ENCODE data around the gene KCNJ5. TPM values are rescaled to one million over a fixed set of nuclear protein-coding genes. Genes with fewer than 3 reads are reported as not detected.
"Not testable (repeated sequence)": the region's sequence is repeated elsewhere in the genome, so short reads cannot be mapped to it uniquely, and the experiment has no call there.

Gene KCNJ5
- total RNA-seq, 1 donor from 2014 or later, result 0.13 TPM

GRCh38 chr11:128909438-128910125 lies 18.4 kb downstream of the KCNJ5 start:
- no peak for DNase-seq (ENCODE audit: low spot score)
- no peak for ATAC-seq

DNA sequence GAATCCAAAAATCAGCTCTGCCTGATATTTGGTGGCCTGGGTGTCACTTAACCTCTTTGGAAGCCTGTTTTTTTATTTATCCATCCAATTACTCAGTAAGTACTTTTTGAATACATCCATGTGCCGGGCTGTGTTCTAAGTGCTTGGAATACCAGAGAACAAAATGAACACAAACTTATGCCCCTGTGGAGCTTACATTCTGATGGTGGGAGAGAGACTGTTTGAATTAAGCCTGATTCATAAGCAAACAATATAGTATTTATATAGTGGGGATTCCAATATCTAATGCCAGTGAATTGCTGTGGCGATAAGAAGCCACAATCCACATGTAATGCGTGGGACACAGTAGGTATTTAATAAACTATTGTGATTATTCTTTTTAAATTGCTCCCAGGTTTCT lies 19.4 kb downstream of the KCNJ5 start:
- ATAC-seq, result no peak

DNA sequence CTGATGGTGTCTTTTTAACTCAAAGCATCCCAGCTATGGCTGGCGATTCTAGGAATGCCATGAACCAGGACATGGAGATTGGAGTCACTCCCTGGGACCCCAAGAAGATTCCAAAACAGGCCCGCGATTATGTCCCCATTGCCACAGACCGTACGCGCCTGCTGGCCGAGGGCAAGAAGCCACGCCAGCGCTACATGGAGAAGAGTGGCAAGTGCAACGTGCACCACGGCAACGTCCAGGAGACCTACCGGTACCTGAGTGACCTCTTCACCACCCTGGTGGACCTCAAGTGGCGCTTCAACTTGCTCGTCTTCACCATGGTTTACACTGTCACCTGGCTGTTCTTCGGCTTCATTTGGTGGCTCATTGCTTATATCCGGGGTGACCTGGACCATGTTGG lies 20.1 kb downstream of the KCNJ5 start:
- DNase-seq (ENCODE audit: low spot score) (no peak), ATAC-seq (no peak)

More for the DNA sequence above, 19.4 kb downstream of the KCNJ5 start:
- DNase-seq (ENCODE audit: low spot score), result no peak

- ATAC-seq (no peak), DNase-seq (ENCODE audit: low spot score) (no peak)
Measured at GRCh38 chr11:128911701-128912100, 20.5 kb downstream of the KCNJ5 start.

- no peak for DNase-seq (ENCODE audit: low spot score)
Measured at GRCh38 chr11:128913806-128914205, 22.6 kb downstream of the KCNJ5 start.

GRCh38 chr11:128914216-128915148 lies 23.3 kb downstream of the KCNJ5 start:
- ATAC-seq (no peak), DNase-seq (ENCODE audit: low spot score) (no peak)

More at GRCh38 chr11:128913806-128914205, 22.6 kb downstream of the KCNJ5 start:
- ATAC-seq, result no peak

DNA sequence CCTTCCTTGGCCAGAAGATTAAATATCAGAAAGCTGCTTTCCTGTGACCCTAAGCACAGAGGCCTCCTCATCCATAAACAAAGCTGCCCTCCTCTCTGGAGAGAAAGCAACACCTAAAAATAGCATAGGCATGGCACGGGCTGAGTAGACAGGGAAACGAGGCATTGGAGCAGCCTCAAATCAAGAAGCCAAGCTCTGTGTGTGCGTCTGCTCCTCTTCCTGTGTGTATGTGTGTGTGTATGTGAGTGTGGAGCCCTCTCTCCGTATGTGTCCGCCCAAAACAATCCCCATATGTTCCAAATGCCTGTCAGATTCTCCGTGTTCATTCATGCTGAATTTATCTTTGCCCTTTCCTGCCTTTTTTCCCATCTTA lies 24.0 kb downstream of the KCNJ5 start:
- ATAC-seq (no peak), DNase-seq (ENCODE audit: low spot score) (no peak)

DNA sequence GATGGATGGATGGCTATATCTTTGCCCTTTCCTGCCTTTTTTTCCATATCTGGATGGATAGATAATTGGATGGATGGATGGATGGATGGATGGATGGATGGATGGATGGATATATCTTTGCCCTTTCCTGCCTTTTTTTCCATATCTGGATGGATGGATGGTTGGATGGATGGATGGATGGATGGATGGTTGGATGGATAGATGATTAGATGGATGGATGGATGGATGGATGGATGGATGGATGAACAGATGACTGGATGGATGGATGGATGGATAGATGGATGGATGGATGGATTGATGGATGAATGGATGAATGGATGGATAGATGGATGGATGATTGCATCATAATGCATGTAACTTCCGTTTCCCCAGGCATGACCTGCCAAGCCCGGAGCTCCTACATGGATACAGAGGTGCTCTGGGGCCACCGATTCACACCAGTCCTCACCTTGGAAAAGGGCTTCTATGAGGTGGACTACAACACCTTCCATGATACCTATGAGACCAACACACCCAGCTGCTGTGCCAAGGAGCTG lies 24.9 kb downstream of the KCNJ5 start:
- ATAC-seq, result no peak
- no peak for DNase-seq (ENCODE audit: low spot score)

DNA sequence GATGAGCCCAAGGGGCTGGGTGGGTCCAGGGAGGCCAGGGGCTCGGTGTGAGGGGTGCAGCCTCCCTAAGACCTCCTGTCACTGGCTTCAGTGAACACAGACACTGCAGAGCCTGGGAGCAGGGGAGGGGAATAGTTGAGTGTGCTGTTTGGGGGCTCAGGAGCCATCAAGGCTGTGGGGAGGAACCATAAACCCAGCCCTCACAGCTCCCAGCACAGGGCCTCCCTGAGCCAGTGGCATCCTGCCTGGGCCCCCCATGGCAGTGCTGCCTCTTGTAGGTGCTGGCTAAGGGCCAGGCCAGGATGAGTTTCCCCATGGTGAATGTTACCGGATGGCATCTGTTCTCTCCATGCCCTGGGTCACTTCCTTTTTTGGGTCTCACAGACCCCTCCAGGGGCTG lies 25.5 kb downstream of the KCNJ5 start:
- ATAC-seq, result no peak
- DNase-seq (ENCODE audit: low spot score), result no peak

DNA sequence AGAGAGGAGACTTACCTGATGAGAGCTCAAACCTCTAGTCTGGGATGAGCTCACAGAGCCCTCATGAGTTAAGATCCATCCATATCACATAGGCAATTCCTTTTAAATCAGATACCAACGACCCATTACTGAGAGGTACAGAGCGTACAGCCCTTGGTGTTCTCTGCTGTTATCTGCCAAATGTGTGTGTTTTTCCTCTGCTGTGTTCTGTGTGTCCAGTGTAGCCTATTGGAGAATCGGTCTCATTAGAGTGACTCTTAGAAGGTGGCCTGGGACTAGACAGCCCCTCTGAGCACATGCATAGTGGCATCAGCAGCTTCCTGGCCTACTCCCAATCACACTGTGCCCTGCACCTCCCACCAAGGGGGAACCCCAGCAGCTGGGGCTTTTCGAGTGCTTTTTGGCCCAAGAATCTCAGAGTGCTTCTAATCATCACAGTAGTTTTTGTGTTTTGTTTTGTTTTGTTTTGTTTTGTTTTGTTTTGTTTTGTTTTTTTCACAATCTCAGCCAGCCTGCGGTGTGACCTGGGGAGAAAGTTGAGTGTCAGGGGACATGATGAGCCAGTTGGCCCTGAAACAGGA lies 26.1 kb downstream of the KCNJ5 start:
- ATAC-seq, result no peak
- DNase-seq (ENCODE audit: low spot score), result no peak

GRCh38 chr11:128919216-128919615 lies 28.1 kb downstream of the KCNJ5 start:
- ATAC-seq (no peak), DNase-seq (ENCODE audit: low spot score) (no peak)

DNA sequence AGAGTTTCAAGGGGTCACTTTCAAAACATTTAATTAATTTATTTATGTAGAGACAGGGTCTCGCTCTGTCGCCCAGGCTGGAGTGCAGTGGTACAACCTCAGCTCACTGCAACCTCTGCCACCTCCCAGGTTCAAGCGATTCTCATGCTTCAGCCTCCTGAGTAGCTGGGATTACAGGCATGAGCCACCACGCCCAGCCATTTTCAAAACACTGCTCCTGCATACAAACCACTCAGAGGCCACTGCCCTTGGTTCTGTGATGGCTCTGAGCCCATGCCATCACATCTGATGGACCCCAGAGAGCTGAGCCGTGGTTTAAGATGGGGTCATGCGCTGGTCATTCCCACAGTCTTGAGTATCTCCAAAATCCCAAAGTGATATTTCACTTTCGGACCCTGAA lies 28.5 kb downstream of the KCNJ5 start:
- ATAC-seq; DNase-seq (ENCODE audit: low spot score): not testable (repeated sequence)

GRCh38 chr11:128920666-128921065 lies 29.5 kb downstream of the KCNJ5 start:
- DNase-seq (ENCODE audit: low spot score) (no peak), ATAC-seq (no peak)

DNA sequence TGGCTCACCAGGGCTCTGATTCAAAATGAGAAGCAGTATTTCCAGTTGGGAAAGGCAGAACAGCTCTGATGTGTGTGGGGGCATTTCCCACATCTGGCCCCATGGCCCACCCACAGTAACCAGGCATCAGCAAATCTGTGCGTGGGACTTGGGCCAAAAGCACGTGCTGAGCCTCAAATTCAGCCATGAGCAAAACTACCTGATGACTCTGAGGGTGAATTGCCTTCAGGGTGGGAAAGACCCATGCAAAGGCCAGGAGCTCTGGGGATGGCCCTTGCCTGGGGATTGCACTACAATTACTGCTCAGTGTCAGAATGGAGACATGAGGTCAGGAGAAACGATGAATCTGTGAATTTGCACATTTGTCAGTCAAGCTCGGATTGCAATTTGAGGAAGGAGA lies 30.6 kb downstream of the KCNJ5 start:
- ATAC-seq (no peak), DNase-seq (ENCODE audit: low spot score) (no peak)

- DNase-seq (ENCODE audit: low spot score), result no peak
Measured at GRCh38 chr11:128924104-128924503, 32.9 kb downstream of the KCNJ5 start.

DNA sequence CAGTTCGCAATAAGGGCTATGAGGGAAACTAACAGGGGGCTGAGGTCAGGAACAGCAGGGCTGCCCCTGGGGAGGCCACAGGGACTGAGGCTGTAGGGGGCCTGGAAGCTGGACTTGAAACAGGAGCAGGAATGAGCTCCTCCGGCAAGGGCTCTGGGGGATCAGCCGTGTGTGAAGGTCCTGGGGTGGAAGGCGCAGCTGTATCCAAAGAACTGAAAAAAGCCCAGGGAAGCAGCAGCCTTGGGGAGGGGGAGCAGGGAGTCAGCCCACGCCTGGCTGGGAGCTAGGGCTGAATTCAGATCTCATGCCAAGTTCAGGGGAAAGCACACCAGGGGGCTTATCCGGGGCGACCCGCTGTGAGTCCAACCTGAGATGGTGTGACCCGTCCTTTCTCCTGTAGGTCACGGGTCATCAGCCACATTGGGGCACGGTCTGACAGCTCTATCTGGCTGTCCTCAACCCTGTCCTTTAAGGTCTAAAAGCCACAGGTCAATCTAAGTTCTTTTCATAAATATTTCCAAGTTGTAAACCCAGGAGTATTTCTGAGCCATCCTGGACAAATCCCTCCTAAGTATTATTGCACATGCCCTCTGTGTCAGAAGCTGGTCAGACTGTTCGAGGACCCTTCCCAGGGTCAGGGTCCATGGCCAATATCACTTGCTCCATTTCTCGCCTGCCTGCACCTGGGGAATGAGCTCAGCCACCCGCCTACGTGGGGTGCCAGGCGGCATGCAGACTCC lies 33.5 kb downstream of the KCNJ5 start:
- no peak for DNase-seq (ENCODE audit: low spot score)
- no peak for ATAC-seq

More at GRCh38 chr11:128924104-128924503, 32.9 kb downstream of the KCNJ5 start:
- ATAC-seq, result no peak

DNA sequence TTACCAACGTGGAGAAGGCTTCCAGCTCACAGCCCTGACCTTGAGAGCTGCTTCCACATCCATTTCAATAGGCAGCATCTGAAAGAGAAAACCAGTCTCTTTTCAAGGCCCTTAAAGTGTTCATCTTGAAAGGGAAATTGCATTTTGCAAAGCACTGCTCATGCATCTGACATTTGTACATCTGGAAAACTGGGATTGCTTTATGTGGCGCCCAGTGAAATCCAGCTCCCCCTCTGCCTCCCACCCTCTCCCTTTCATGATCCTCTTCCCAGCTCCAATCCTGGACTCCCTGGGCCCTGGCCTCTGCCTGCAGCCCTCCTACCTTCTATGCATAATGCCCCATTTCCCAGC lies 34.1 kb downstream of the KCNJ5 start:
- ATAC-seq, result no peak
- no peak for DNase-seq (ENCODE audit: low spot score)

- ATAC-seq, result no peak
- DNase-seq (ENCODE audit: low spot score), result no peak
Measured at GRCh38 chr11:128926000-128926399, 34.8 kb downstream of the KCNJ5 start.

DNA sequence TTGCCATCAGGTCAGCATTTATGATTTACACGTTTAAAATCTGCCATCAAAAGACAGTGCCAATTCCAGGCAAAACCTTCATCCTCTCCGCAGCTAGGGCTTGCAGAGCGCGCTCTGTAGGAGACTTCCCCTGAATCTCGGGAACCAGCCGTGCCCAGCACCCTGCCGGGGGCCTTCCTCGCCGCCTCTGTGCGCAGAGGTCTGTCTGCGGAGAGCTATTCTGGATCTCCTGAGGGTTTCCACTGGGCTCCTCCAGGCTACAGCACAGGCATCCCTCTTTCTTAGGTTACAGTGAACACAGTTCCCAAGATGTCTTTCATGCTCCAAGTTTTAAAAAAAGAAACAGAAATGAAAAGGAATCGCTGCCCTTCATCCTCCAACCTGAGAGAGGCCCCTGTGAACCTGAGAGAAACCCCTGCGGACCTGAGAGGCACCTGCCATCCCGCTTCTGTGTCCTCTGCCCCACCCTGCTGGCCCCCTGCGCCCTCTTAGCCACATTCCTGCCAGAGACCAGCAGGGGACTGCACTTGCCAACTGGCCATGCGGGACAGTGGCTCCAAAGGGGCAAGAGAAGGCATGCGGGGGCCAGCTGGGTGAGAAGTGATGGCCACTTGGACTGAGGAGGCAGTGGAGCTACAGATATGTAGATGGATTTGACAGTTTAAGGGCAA lies 35.4 kb downstream of the KCNJ5 start:
- DNase-seq (ENCODE audit: low spot score) (no peak), ATAC-seq (no peak)

DNA sequence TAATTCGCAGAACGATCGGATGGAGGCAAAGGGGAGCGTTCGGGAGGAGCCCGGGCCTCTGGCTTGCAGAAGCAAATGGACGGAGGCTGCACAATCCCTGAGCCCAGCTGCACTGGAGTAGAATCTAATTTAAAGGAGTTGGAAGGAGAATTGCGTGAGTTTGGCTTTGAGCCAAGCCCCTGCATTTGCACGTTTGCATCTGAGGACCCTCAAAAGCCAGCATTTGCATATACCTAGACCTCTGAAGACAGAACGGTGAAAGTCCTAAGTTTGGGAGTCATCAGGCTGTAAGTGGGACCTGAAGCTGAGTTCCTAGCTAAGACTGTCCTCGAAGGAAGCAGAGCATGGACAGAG lies 35.9 kb downstream of the KCNJ5 start:
- ATAC-seq, result no peak
- DNase-seq (ENCODE audit: low spot score), result no peak
